IMR-90 (cell line): ENCODE results near the gene EDEM1. TPM values are rescaled to one million over a fixed set of nuclear protein-coding genes. Genes with fewer than 3 reads are reported as not detected.
"Not testable (repeated sequence)": the region's sequence is repeated elsewhere in the genome, so short reads cannot be mapped to it uniquely, and the experiment has no call there.

ENCODE experiments used
- ATAC-seq: fragments of 200-7000 bp; cut with Tn5 transposase; 2 replicates; pipeline ENCODE4 v1.9.1; 2020; ENCODE audit warnings: low read depth, mild to moderate bottlenecking, moderate library complexity
- BruUV-seq: library from RNA; stranded (reverse); fragments of 400-500 nt; replicated peaks from 2 replicates; lab custom pipeline; 2021; lab: Mats Ljungman, UMichigan
- CTCF ChIA-PET: fragments of 300-600 bp; formaldehyde crosslinking; extraction: SDS; loops from one replicate; lab custom pipeline; 2021; ENCODE audit warnings: antibody characterized with exemption; lab: Yijun Ruan, JAX
- POLR2A ChIA-PET: fragments of 300-600 bp; sonication (Branson Sonifier 250); formaldehyde crosslinking; loops from one replicate; lab custom pipeline; 2022; ENCODE audit warnings: antibody characterized with exemption; ENCODE audit not compliant: unreplicated experiment; lab: Charles Lee
- DNase-seq: peaks from one replicate; pipeline ENCODE4 v3.0.0; 2013
- H2AFZ ChIP-seq: replicated peaks from 2 replicates; pipeline ENCODE3; 2013; ENCODE audit warnings: low read length, mild to moderate bottlenecking; ENCODE audit not compliant: poor library complexity
- H2AK5ac ChIP-seq: 2 replicates; pipeline ENCODE4 v1.6.1; 2013; ENCODE audit warnings: low read depth, low read length, inconsistent platforms
- H2AK9ac ChIP-seq: replicated peaks from 2 replicates; pipeline ENCODE3; 2013; ENCODE audit warnings: mild to moderate bottlenecking, low read depth, low read length, moderate library complexity; ENCODE audit not compliant: poor library complexity
- H2BK120ac ChIP-seq: 2 replicates; pipeline ENCODE4 v1.6.1; 2013; ENCODE audit warnings: low read depth, low read length, inconsistent platforms
- H2BK15ac ChIP-seq: 3 replicates; pipeline ENCODE4 v1.6.1; 2013; ENCODE audit warnings: low read depth, low read length, inconsistent platforms
- H2BK20ac ChIP-seq: 2 replicates; pipeline ENCODE4 v1.6.1; 2013; ENCODE audit warnings: low read depth, mild to moderate bottlenecking, inconsistent platforms, low read length, moderate library complexity
- H2BK5ac ChIP-seq: 2 replicates; pipeline ENCODE4 v1.6.1; 2013; ENCODE audit warnings: mild to moderate bottlenecking, low read depth, low read length, inconsistent platforms; ENCODE audit not compliant: poor library complexity, severe bottlenecking
- H3K14ac ChIP-seq: replicated peaks from 2 replicates; pipeline ENCODE4 v1.6.1; 2013; ENCODE audit warnings: low read depth, low read length, inconsistent platforms
- H3K18ac ChIP-seq: 2 replicates; pipeline ENCODE4 v1.6.1; 2013; ENCODE audit warnings: low read depth, low read length, control low read depth
- H3K23ac ChIP-seq: 2 replicates; pipeline ENCODE4 v1.6.1; 2013; ENCODE audit warnings: low read depth, low read length, inconsistent platforms
- H3K27ac ChIP-seq: 2 replicates; pipeline ENCODE4 v1.5.1; 2013; ENCODE audit warnings: mild to moderate bottlenecking, control low read depth, low read length; ENCODE audit not compliant: insufficient read depth
- H3K27me3 ChIP-seq: 2 replicates; pipeline ENCODE4 v1.6.1; 2013; ENCODE audit warnings: low read length; ENCODE audit not compliant: control insufficient read depth, insufficient read depth
- H3K36me3 ChIP-seq: 2 replicates; pipeline ENCODE4 v1.6.1; 2013; ENCODE audit warnings: low read length, mixed read lengths; ENCODE audit not compliant: control insufficient read depth, insufficient read depth
- H3K4ac ChIP-seq: 2 replicates; pipeline ENCODE4 v1.6.1; 2013; ENCODE audit warnings: low read depth, low read length, inconsistent platforms
- H3K4me1 ChIP-seq: 2 replicates; pipeline ENCODE4 v1.6.1; 2013; ENCODE audit warnings: low read length, mixed read lengths; ENCODE audit not compliant: control insufficient read depth, insufficient read depth
- H3K4me2 ChIP-seq: 2 replicates; pipeline ENCODE4 v1.6.1; 2013; ENCODE audit warnings: low read depth, mild to moderate bottlenecking, control low read depth, low read length, moderate library complexity
- H3K4me3 ChIP-seq: 2 replicates; pipeline ENCODE4 v1.5.1; 2013; ENCODE audit warnings: low read depth, mild to moderate bottlenecking, control low read depth, low read length, moderate library complexity; ENCODE audit not compliant: insufficient read depth
- H3K56ac ChIP-seq: 2 replicates; pipeline ENCODE4 v1.6.1; 2013; ENCODE audit warnings: low read length, inconsistent platforms; ENCODE audit not compliant: insufficient read depth; ENCODE audit errors: extremely low read depth
- H3K79me1 ChIP-seq, 2 experiments: 2 replicates each; pipeline ENCODE4 v1.6.1; 2013; ENCODE audit warnings: low read length in 2 of 2, inconsistent platforms in 1 of 2, low read depth in 1 of 2
- H3K9ac ChIP-seq: 2 replicates; pipeline ENCODE4 v1.6.1; 2013; ENCODE audit warnings: low read depth, low read length, control low read depth
- H3K9me1 ChIP-seq: 2 replicates; pipeline ENCODE4 v1.6.1; 2013; ENCODE audit warnings: low read length, inconsistent platforms; ENCODE audit not compliant: insufficient read depth
- H3K9me3 ChIP-seq: 2 replicates; pipeline ENCODE4 v1.6.1; 2013; ENCODE audit warnings: low read length; ENCODE audit not compliant: control insufficient read depth, insufficient read depth
- H4K20me1 ChIP-seq: 2 replicates; pipeline ENCODE4 v1.6.1; 2013; ENCODE audit warnings: low read length, inconsistent platforms; ENCODE audit not compliant: insufficient read depth
- H4K5ac ChIP-seq: 2 replicates; pipeline ENCODE4 v1.6.1; 2013; ENCODE audit warnings: mild to moderate bottlenecking, low read depth, low read length, control low read depth
- H4K8ac ChIP-seq, 2 experiments: 2 replicates each; pipeline ENCODE4 v1.6.1; 2013; ENCODE audit warnings: low read depth in 2 of 2, low read length in 2 of 2, control low read depth in 1 of 2, inconsistent platforms in 1 of 2
- H4K91ac ChIP-seq: 2 replicates; pipeline ENCODE4 v1.6.1; 2013; ENCODE audit warnings: low read depth, low read length, inconsistent platforms; ENCODE audit not compliant: insufficient read depth
- WGBS, 2 experiments: methylation state at CpG; one replicate each; pipeline versions ENCODE4 v1.1.5 to v1.1.7; 2013; ENCODE audit warnings: missing lambda C conversion rate in 2 of 2; ENCODE audit not compliant: insufficient read length in 1 of 2; ENCODE audit errors: extremely low coverage in 2 of 2; 5-methylcytosine and 5-hydroxymethylcytosine counted together
- dilution Hi-C: fragments of 300-500 bp; cut with HindIII; formaldehyde crosslinking; loops from one replicate; pipeline ENCODE4 v1.14.3; 2018; ENCODE audit warnings: low sequenced_read_pairs; ENCODE audit not compliant: unreplicated experiment
- in situ Hi-C: fragments of 300-500 bp; cut with MboI; formaldehyde crosslinking; loops from 3 replicates; pipeline ENCODE4 v1.14.3; 2019; ENCODE audit warnings: low sequenced_read_pairs, inconsistent platforms, mixed read lengths
- intact Hi-C: fragments of 100-400 bp; cut with micrococcal nuclease; formaldehyde crosslinking; loops from 2 replicates; pipeline ENCODE4 v1.10.0; 2022
- polyA plus RNA-seq, 3 experiments: library from polyadenylated mRNA; depleted of rRNA; stranded (reverse); fragments of >200 nt; gene quantifications; 2 replicates each; pipeline ENCODE4 v1.2.3, GENCODE V29; 2012; ENCODE audit warnings: low replicate concordance in 1 of 3
- total RNA-seq: library from RNA; depleted of rRNA; stranded (reverse); fragments of >200 nt; gene quantifications from 2 replicates; pipeline ENCODE4 v1.2.3, GENCODE V29; 2012

Gene EDEM1
- total and polyA plus RNA-seq, 2 of the 4 experiments (the other 2 are of a cell fraction), result 23.5 to 27.0 TPM

GRCh38 chr3:5183714-5184113, 3.8 kb upstream of the EDEM1 start:
- H3K9me1 ChIP-seq, H4K5ac ChIP-seq, H3K36me3 ChIP-seq, H3K18ac ChIP-seq, H3K9ac ChIP-seq, H4K8ac ChIP-seq, H2BK5ac ChIP-seq, H4K91ac ChIP-seq, H2BK120ac ChIP-seq, ATAC-seq, in situ Hi-C loops, CTCF ChIA-PET, H3K4me2 ChIP-seq, intact Hi-C loops, dilution Hi-C loops, H2AK9ac ChIP-seq, H2AK5ac ChIP-seq, H3K4me3 ChIP-seq, H4K20me1 ChIP-seq, H3K27me3 ChIP-seq, H3K23ac ChIP-seq, H2BK20ac ChIP-seq, H3K27ac ChIP-seq, H3K4me1 ChIP-seq, H2AFZ ChIP-seq, H3K9me3 ChIP-seq, POLR2A ChIA-PET, BruUV-seq, H3K4ac ChIP-seq, H3K56ac ChIP-seq, H2BK15ac ChIP-seq, H3K14ac ChIP-seq, DNase-seq: not testable (repeated sequence)
- peaks cover 12 to 14% of the 10 kb centered on the region in 2 experiments for H3K79me1 ChIP-seq
- WGBS, 2 experiments, result no CpG with 5 or more reads among the region's 12 CpGs
